Stimulated activated CD4-positive, alpha-beta T cell treated with anti-CD3 and anti-CD28 coated beads, Interleukin-1b, Interleukin-23, amount 100 ng/mL, for 48 hours (primary cell): ENCODE results near the gene EYS.

Experiments used
- DNase-seq: peaks from one replicate; pipeline ENCODE4 v3.0.0-alpha.2; 2020

The EYS gene

DNA sequence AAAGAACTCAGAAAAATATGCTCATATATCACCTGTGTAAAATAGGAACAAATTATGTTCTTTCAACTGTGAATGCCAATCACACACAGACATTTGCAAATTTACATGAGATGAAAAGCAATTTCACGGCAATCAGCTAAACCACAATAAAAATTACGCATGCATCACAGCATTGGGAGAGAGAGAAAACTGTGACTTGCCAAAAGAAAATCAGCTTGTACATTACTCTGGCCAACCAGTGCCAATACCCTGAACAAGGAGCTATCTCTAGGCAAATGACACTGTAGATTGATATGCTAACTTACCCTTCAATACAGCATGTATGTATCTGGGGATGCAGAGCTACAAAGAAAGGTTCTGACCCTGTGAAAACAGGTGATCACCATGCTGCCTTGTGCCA, 515.6 kb downstream of the EYS start:
- DNase-seq = no peak

DNA sequence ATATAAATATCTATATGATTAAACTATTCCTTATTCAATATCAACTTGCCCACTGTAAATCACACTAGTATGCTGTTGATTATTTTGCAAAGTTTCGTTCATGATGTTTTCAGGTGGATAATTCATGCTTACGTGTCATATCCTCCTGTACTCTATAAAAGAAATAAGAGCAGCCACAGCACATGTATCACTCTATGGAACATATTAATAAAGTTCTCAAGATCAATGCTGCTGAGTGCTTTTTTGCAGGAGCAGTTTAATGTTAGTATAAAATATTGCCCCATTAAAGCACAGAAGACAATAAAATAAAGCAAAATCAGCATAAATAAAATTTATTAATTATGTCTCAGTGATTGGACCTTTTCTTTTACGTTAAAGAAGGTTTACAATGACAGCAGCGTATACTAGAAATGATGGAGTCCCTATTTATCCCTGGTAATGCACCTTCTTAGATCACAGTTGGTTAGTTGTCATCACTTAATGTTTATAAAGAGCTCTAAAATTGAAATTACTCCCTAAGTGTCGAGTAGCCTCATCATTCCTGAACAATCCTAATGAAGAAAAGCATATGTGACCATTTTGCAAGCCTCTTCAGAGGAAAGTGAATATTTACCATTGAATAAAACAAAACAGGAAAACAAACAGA, 517.7 kb downstream of the EYS start:
- no peak for DNase-seq

DNA sequence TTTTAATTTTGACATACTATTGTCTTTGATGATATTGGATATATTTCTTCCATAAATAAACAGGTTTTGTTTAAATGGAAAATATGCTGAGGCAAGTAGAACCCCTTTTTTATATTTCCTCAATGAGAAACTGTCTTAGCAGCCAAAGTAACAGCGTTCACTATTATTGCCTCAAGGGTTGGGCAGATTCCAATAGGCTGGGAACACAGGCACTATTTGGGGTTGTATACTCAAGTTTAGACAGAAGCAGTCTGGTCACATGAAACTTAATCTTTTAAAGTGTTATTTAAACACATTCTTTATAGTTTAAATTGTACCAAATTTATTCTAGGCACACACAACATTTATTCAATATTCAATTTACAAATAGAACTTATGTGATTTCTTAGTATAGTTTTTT, 520.2 kb downstream of the EYS start:
- no peak for DNase-seq

DNA sequence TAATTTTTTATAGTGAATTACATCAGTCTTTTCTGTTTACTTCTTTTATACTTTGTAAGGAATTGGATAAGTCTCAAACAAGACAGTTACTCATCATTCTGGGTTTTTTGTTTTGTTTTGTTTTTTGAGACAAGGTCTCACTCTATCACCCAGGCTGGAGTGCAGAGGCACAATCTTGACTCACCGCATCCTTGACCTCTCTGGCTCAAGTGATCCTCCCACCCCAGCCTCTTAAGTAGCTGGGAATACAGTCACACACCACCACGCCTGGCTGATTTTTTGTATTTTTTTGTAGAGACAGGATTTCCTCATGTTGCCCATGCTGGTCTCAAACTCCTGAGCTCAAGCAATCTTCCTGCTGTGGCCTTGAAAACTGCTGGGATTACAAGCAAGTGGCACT, 524.3 kb downstream of the EYS start:
- no peak for DNase-seq

DNA sequence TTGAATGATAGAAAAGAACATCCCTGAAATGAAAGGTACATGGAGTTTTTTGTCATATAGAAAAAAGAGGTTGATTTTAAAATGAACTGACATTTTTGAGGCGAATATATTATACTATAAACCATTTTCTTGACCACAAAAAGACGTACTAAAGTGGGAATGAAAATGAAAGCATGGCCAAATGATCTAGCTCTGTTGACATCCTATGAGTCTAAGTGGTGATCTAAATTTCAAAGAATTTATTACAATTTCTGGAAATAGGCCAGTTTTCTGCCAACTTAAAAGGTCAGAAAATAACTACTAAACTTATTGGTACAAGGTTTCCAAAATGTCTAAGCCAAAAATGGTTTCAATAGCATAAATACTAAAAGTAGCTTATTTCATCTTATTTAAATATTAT, 536.8 kb downstream of the EYS start:
- DNase-seq = no peak

DNA sequence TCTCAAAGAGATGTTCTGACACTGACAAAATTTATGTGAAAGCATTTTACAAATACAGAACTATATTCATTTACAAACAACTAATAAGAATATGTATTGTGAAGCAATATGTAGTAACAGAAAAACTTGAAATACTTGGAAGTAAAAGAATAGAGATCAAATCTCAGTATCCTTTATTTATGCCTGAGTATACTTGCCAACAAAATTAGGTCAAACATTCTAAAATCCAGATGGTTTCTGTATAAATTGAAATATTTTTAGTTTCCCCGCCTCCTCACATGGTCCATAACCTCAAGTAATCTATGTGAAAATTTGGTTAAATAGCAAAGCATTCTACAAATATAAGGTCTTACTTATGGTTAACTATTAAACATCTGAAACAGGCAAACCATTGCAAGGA, 545.4 kb downstream of the EYS start:
- no peak for DNase-seq

DNA sequence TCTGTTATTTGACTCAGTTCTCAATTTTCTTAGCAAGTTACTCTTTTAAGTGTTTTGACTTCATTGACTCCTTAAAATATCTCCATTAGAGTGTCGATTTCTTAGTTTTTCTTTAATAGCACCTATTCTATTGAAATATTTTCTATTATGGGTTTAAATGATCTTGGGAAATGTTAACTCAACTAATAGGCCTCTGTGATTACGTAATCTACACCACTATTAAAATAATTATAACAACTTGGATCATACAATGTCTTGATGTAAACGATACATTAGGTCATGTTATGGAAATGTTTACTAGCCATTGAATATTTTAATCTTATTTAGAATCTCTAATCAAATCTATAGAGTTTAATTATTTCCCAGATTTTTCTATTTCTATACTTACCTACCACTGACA, 550.0 kb downstream of the EYS start:
- DNase-seq = no peak

DNA sequence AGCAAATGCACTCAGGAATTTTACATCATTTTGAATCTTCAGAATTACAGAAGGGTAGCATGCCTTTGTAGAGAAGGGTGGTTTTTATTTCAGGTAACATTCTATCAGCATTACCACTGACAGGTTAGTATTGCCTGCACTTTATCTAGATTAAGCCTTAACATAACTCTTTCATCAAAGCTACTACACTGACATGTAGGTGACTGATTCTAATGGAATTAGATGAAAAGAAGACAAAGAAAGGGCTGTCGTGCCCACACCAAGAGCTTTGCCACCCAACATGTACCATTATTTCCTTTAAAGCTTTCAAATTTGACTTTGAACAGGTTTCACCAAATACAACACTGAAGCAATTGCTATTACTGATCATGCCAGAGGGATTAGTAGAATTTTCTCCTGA, 551.9 kb downstream of the EYS start:
- DNase-seq = no peak

DNA sequence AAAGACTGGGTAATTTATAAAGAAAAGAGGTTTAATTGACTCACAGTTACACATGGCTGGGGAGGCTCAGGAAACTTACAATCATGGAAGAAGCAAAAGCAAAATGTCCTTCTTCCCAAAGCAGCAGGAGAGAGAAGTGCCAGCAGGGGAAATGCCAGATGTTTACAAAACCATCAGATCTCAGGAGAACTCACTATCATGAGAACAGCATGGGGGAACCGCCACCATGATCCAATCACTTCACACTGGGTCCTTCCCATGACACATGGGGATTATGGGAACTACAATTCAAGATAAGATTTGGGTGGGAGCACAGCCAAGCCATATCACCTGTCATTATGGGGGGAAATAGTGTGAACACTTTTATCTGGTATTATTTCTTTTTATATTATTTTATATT, 557.2 kb downstream of the EYS start:
- no peak for DNase-seq

DNA sequence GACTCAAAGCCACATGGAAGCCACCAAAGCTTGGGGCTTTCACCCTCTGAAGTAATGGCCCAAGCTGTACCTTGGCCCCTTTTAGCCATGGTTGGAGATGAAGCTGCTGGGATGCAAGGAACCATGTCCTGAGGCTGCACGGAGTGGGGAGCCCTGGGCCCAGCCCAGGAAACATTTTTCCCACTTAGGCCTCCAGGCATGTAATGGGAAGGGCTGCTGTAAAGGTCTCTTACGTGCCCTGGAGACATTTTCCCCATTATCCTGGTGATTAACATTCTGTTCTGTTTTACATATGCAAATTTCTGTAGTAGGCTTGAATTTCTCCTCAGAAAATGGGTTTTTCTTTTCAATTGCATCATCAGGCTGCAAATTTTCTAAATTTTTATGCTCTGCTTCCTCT, 558.2 kb downstream of the EYS start:
- no peak for DNase-seq

DNA sequence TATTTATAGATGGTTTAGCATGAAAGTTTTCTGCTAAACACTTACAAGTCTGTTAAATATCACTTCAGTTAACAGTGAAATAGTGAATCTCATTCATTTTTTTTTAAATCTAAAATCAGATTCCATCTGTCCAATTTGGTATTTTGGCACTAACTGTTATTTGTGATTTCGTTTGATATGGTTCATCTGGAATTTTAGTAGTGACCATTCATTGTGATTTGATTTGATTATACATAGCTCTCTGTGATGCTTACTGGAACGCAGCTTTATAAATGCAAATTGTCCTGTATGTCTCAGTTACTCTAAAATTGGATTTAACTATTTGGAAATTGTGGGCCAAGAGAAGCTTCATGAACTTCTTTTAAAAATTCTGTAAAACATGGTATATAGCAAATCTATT, 571.5 kb downstream of the EYS start:
- DNase-seq = no peak

DNA sequence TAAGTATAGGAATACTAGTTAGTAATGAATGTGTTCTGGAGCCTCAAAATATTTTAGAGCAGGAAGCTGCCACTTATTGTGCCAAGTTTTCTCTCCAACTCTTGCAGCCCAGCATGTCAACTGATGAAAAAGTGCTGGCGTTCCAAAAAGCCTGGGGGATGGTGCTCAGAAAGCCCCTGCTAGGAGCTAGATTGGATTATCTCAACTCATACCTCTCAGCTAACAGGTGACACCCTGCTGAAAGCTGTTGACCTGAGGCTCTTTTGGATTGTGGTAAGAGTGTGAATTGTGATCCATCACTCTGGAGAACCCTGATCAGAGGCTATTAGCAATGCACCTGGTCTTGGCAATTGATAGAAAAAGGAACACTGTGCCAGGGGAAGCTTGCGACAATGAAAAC, 580.4 kb downstream of the EYS start:
- no peak for DNase-seq

DNA sequence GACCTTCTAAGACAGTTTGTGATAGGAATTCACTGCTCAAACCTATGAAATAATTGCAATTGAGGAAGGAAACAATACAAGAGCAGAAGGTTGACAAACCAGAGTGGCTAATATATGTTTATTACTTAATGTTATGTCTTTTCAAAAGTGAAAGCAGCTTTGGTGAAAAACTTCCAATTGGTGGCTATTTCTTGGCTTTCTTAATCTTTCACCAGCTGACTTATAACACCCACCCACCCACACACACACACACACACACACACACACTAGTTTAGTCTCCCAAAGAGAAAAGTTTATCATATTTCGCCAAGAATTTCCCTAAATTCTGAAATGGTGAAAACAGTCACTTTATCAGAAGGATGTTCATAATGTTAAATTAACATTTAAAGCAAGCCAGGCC, 583.5 kb downstream of the EYS start:
- no peak for DNase-seq

DNA sequence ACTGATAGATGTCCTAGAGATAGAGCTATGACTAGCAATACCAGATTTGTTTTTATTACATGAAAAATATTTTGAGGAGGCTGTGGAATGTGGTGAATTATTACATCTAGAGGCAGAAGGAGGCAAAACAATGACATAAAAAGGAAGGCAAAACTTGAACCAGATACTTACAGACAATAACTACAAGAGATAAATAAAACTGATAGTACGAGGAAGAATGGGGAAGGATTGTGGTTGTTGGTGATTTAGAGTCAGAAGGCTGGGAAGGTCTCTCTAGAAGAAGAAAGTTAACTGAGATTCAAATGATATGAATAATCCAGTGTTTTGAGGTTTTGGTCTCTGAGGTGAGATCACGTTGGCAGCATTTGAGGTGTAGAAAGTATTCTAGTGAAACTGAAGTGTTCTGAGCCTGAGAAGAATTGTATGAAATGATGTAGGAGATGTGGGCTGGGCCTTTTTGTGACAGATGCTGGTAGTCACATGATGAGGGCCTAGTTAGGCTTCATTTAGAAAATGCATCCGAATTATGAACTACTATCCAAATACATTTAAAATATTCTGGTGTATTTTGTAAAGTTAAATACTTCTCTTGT, 589.1 kb downstream of the EYS start:
- no peak for DNase-seq

DNA sequence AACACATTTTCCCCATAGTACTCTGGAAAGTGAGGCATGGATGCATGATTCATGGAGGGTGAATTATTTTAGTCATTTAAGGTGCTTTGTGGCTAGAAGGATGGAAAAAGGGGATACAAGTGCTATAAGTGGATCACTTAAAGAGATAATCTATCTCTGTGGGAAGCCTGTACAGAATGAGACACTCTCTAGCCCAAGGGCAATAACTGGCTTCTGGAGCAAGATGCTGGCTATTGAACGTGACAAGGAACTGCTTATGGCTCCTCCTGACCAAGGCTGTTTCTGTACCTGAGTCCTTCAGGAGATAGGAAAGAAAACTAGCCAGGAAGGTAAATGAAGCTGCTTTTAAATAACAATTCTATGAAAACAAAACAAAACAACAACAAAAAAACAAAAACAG, 590.7 kb downstream of the EYS start:
- DNase-seq = no peak

DNA sequence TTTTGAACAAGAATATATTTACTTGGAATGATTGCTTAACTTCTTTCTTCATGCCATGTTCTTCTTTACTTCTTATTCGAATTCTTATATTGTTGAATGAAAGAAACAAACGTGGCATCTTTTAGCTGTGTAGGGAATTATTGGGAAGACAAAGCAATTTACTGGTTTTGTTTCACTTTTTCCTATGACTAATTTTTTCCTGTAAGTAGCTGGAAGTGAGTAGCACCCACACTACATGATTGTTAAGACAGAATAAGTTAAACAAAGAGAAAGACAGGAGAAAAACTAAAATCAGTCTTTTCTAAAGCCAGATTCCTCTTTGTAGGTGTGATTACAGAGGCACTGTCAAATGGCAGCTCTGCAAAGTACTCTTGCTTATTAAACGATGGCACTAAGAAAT, 593.4 kb downstream of the EYS start:
- no peak for DNase-seq

DNA sequence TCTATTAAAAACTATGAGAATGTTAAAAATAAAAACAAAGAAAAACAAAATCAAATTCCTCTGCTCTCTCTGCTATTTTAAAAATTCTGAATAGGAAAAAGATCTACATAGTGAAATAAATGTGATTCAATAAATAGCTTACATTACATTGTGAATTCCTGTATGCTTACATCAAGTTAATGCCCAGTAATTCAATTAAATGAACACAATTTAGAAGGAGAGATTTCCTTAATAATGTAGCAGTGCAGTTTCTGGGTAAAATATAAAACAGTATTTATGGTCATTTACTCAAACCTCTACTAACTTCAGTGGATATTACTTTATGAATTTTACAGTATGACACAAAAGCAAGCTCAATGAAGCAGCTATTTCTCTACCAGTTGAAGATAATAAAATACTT, 594.6 kb downstream of the EYS start:
- no peak for DNase-seq

DNA sequence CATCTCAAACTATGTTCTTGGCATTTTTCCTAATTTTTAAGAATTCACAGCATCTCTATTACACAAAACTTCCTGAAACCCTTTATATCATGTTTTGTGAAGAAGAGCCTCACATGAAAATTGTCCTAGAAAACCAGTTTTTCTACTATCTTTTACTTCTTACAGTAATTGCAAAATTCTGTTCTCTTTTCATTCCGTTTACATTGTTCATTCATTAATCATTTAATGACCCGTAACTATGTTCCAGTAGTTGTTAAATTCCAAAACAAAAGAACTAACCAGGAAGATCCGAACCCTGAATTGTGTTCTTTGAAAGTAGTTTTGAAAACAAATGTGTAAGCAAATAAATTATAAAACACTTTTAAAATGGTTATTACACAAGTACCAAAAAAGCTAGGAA, 597.0 kb downstream of the EYS start:
- no peak for DNase-seq

DNA sequence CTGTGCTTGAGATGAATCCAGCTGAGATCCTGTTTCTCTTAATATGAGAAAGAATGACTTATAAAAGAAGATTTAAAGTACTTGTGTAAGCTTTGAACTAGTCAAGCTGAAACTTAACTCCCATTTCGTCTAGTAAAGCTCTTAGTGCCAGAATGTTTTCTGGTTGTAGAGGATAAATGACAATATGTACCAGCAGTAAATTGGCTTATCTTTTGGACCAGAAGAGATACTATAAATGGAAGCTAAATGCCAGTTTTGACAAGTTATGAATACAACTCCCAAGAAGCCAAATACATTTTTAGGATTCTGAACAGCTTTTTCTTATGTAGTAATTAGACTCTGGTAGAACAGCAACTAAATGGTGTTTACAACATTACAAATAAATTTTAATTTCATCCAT, 608.7 kb downstream of the EYS start:
- DNase-seq = no peak

DNA sequence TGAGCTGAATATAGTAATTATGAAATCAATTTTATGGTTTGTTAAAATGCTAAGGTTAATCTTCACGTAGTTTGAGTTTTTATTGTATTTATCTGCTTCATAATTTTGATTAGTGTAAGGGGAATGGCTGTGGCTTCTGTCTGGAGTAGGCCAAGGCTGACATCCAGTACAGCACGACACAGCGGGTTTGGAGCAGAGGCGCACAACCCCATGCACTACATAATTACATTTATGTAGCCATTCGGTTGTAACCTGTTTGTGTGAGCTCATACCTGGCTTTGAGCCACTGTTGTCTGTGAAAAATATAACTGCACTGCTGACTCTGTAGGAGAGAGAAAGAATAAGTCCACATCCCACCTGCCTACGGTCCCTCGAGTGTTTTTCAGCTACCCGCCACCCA, 615.5 kb downstream of the EYS start:
- no peak for DNase-seq

DNA sequence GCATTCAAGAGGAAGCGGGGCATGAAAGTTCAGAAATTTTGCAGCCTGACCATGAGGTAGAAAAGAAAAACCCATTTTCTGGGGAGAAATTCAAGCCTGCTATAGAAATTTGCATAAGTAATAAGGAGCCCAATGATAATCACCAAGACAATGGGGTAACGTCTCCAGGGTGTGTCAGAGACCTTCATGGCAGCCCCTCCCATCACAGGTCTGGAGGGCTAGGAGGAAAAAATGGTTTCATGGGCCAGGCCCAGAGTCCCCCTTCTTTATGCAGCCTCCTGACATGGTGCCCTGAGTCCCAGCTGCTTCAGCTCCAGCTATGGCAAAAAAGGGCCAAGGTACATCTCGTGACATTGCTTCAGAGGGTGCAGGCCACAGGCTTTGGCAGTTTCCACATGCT, 618.5 kb downstream of the EYS start:
- no peak for DNase-seq

DNA sequence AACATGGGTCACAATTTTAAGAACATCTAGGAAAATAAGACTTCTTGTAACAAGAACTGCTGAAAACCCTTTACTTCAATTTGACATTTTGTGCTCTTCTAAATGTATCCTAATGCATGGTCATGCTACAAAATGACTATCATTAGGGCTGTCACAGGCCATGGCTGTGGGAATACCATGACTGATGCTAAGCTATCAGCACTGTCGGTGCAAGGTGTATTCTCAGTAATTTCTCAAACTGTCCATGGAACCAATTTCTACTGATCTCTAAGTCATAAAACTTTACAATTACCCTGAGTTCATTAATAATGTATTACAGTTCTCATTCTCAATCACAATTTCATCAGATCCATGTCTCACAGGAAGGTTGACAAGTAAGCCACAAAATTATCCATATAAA, 625.3 kb downstream of the EYS start:
- no peak for DNase-seq

DNA sequence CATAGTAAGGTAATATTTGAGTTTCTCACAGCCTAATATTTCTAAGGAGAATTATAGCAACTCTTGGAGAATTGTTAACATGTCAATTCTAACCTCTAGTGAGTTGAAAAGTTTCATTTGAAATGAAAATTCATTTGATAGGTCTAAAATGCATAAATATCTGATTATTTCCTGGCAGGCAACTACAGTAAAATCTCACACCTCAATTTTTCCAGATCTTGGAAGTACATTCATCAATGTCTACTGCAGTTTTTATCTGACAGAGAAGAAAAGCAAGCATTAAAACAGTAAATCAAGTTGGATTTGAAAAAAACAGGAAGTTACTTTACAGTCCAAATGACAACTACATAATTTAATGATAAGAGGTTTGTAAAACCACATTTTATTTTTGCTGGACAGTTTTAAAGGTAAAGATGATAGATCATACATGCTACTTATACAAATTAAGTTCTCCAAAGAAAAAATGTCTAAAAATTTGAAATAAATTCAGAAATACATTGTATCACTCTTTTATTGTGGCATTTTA, 631.3 kb downstream of the EYS start:
- DNase-seq = no peak

DNA sequence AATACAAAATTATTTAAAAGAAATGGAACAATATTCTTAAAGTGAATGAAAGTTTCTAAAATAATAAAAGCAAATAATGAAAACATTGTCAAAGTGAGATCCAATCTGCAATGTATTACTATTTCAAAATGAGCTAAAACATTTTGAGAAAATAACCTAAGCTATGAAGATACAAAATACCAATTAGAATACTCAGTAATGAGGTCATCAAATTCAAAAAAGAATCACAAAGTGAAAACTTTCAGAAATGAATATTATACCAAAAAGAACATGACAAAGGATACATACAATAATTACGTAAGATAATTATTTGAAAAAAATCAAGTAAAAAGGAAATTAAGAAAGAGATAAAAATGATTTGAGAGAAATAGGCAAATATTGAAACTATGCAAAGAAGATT, 634.5 kb downstream of the EYS start:
- no peak for DNase-seq

DNA sequence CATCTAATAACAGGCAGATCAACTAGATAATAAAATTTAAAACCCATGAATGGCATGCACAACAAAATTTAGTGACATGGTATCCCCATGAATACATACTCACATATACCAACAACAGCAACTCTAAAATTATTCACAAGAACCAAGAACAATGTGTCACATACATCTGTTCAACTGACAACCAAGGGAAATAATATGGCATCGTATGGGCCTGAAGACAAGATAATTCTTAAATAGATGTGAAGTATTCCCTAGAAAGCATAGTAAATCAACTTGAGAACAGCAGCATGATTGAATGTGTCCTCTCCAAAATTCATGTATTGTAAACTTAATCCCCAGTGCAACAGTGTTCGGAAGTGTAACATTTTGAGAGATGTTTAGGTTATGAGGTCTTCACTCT, 635.5 kb downstream of the EYS start:
- DNase-seq = no peak
